HG03103 (cell line): ENCODE data around the gene TMEM106C.

Source experiments
- ATAC-seq: cut with Tn5 transposase; IDR thresholded peaks from one replicate; pipeline ENCODE4 v1.9.1; 2021; ENCODE audit warnings: low read depth; ENCODE audit not compliant: unreplicated experiment

TMEM106C gene

GRCh38 chr12:48010366-48010970, 47.1 kb downstream of the TMEM106C start:
- ATAC-seq: no peak

- no peak for ATAC-seq
Observed at GRCh38 chr12:48012070-48012469, 48.7 kb downstream of the TMEM106C start.

- no peak for ATAC-seq
Observed at GRCh38 chr12:48013287-48013686, 49.9 kb downstream of the TMEM106C start.

DNA sequence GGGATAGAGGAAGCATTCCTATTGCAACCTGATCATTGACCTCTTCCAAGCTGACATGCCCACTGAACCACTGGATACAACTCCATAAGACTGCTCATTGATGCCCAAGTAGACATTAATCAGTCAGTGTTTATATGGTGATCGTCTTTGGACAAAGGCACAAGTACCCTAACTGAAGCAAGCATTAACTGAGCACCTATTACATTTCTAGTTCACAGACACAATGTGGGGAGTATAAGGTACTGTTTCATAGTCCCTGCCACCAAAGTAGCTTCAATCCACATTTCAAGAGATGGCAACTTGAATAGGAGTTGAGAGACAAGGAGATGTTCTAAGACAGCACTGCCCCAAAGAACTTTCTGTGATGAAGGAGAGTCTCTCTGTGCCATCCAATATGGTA, 51.7 kb downstream of the TMEM106C start:
- no peak for ATAC-seq

DNA sequence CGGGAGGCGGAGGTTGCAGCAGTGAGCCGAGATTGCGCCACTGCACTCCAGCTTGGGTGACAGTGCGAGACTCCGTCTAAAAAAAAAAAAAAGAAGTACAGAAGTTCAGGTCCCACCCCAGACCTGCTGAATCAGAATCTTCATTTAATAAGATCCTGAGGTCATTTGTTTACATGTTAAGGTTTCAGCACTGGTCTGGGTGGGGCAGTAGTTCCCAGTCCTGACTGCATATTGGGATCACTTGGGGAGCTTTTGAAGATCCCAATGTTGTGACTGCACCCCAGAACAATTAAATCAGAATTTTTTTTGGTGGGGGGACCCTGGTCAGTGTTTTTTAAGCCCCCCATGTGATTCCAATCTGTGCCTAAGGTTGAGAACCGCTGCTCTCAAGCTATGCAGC, 52.6 kb downstream of the TMEM106C start:
- no peak for ATAC-seq

DNA sequence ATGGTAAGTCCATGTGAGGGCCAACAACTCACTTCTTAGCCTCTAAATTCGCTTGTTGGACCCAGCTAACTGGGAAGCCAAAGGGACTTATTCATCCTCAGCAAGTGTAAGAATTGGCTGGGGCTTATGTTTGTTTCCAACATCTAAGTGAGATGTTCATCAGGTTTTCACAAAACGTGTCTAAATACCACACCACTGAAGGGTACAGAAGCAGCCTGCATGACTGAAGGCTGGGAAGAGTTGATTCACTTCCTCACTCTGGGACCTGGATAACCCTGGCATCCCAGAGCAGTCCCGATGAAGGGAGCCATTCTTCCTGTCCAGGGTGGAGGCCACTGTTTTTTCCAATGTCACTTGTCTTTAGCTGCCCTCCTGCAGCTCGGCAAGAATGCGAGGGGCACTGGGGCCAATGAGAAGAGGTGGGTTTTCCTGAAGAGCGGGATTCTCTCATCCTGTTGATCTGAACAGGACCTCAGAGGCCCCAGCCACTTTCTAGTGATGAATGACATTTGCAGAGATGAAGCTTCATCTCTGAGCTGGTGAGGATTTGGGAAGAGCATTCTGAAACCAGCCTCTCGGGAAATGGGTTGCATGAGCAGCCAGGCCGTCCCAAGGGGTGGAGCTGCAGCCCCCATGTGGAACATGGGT, 53.1 kb downstream of the TMEM106C start:
- ATAC-seq: no peak

GRCh38 chr12:48017496-48017895, 54.1 kb downstream of the TMEM106C start:
- ATAC-seq: no peak

GRCh38 chr12:48017921-48018617, 54.7 kb downstream of the TMEM106C start:
- no peak for ATAC-seq
